Measurements from ENCODE around the gene MEGF6. TPM values are rescaled to one million over a fixed set of nuclear protein-coding genes. Genes with fewer than 3 reads are reported as not detected.

Gene MEGF6
- total and polyA plus RNA-seq, 2 donors (not counting 1 experiment from before 2014, with no cell fraction given), result 43.2 to 77.3 TPM

DNA sequence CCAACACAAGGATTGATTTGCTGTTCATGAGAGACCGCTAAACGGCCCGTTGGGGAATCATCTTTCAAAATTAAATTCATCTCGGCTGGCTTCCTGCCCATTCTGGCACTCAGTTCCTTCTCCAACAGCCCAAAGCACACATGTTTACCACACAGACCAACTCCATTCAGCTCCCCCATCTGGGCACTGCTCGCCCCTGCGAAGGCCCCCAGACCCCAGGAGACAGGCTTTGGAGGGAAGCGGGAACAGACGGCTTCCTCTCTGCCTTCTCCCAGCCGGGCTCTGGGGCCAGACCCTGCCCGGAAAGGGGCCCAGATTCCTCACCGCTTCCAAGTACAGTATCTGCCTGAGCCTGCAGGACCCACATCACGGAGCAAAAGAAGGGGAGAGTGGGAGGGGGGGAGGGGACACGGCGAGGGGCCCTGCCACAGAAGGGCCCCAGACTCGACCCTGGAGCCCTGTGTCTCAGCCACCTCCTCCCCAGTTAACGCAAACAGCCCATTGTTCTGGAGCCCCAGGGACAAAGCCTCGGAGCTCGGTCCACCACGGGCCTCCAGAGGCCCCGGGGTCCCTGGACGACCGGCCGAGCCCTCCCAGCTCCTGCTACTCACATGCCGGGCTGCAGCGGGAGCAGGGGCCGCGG, 660 bp downstream of the MEGF6 start:
- Mint-ChIP-seq H3K27me3 (peaks cover 30% of the 10 kb centered on the region), H3K4me1 (peaks cover 13% of the 10 kb centered on the region), H3K27ac (no peak overlapping the region), H3K9me3 (ENCODE audit: insufficient read depth) (no peaks in the 10 kb centered on the region), H3K4me3 (peak overlapping the region; percentile 75)
- Histone ChIP-seq H3K9ac (ENCODE audit: low read length) (peak overlapping the region; percentile 55), H3K36me3 (replicated peaks in 1 of 2; ENCODE audit: control extremely low read depth in 1 of 2, control insufficient read depth in 1 of 2, extremely low read depth in 1 of 2, insufficient read depth in 2 of 2, low read length in 1 of 2) (no peaks in the 10 kb centered on the region), H3K9me3 (ENCODE audit: control extremely low read depth in 1 of 3, control insufficient read depth in 2 of 3, insufficient read depth in 1 of 3, low read length in 2 of 3) (no peaks in the 10 kb centered on the region), H3K79me2 (ENCODE audit: control insufficient read depth, insufficient read depth, low read length) (no peaks in the 10 kb centered on the region), H4K20me1 (ENCODE audit: control insufficient read depth, insufficient read depth, low read length, poor library complexity, severe bottlenecking) (no peaks in the 10 kb centered on the region), H2AFZ (ENCODE audit: insufficient read depth, low read depth, low read length, poor library complexity, severe bottlenecking) (peak overlapping the region; percentile 49), H3K4me1 (ENCODE audit: control insufficient read depth in 2 of 2, insufficient read depth in 2 of 2, low read length in 2 of 2) (peaks cover 15 to 17% of the 10 kb centered on the region in 2 donors), H3K27me3 (replicated peaks in 1 of 4; ENCODE audit: control extremely low read depth in 1 of 4, control insufficient read depth in 3 of 4, insufficient read depth in 4 of 4, low read length in 3 of 4) (peaks cover 0 to 44% (median 12%) of the 10 kb centered on the region in 4 experiments), H3K4me3 (ENCODE audit: control extremely low read depth in 1 of 5, extremely low read depth in 1 of 5, insufficient read depth in 1 of 5, low read depth in 2 of 5, low read length in 4 of 5) (peak overlapping the region in 3 of 5 experiments; percentile 41 to 45 (median 44)), H3K27ac (ENCODE audit: low read length in 2 of 2) (no peak overlapping the region), H3K4me2 (replicated peaks; ENCODE audit: low read depth, low read length, poor library complexity, severe bottlenecking) (peak overlapping the region; percentile 88)
- ATAC-seq (ENCODE audit: low read depth) (no peak), DNase-seq (no peak)
- WGBS (ENCODE audit: insufficient coverage), result 2% methylated on average over 24 of the region's 27 CpGs
- CTCF ChIA-PET, result no interaction called here
- intact Hi-C loops (cut with micrococcal nuclease), result no loop called here
- POLR2A ChIA-PET, result no interaction called here
- no peak for TF ChIP-seq EZH2 (IDR thresholded peaks at IDR 0.05; ENCODE audit: borderline replicate concordance, insufficient read depth, low read depth, low read length, poor library complexity, severe bottlenecking)
- TF ChIP-seq, protein P1, sequence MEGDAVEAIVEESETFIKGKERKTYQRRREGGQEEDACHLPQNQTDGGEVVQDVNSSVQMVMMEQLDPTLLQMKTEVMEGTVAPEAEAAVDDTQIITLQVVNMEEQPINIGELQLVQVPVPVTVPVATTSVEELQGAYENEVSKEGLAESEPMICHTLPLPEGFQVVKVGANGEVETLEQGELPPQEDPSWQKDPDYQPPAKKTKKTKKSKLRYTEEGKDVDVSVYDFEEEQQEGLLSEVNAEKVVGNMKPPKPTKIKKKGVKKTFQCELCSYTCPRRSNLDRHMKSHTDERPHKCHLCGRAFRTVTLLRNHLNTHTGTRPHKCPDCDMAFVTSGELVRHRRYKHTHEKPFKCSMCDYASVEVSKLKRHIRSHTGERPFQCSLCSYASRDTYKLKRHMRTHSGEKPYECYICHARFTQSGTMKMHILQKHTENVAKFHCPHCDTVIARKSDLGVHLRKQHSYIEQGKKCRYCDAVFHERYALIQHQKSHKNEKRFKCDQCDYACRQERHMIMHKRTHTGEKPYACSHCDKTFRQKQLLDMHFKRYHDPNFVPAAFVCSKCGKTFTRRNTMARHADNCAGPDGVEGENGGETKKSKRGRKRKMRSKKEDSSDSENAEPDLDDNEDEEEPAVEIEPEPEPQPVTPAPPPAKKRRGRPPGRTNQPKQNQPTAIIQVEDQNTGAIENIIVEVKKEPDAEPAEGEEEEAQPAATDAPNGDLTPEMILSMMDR (IDR thresholded peaks at IDR 0.05), result no peak

DNA sequence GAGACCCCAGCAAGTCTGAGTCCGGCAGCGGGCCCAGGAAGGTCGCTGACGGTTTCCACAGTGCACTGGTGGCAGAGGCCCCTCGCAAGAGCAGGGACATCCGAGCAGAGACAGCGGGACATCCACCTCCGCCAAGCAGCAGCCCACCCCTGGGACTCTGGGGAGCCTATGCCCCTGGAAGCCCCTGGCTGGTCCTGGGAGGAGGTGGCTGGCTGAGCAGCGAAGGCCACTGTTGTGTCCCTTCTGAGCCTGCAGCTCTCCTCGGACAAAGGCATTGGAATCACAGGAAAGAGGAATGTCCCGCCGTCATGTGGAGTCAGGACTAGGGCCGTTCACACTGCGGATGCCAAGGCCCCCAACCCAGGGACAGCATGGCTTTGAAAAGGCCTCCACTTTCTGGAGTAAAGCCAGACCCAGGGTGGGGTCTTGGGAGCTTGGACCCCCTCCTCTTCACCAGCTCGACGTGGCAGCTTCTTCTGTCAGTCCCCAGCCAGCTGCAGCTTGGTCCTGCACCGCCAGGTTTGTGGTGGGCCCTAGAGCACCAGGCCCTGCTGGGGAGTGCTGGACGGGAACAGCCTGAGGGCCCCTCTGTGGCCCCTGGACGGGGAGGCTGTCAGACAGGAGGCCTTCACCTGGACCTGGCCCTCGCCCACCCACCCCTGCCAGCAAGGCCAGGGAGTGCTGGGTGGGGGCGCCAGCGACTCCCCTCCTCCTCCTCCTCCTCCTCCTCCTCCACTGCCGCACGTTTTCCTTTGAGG, 1.4 kb downstream of the MEGF6 start:
- Mint-ChIP-seq H3K27ac (no peak overlapping the region), H3K4me1 (peaks cover 13% of the 10 kb centered on the region), H3K4me3 (peak overlapping the region; percentile 75), H3K27me3 (peaks cover 28% of the 10 kb centered on the region), H3K9me3 (ENCODE audit: insufficient read depth) (no peaks in the 10 kb centered on the region)
- Histone ChIP-seq H3K9ac (ENCODE audit: low read length) (no peak overlapping the region), H3K4me1 (ENCODE audit: control insufficient read depth in 2 of 2, insufficient read depth in 2 of 2, low read length in 2 of 2) (peaks cover 15 to 17% of the 10 kb centered on the region in 2 donors), H3K79me2 (ENCODE audit: control insufficient read depth, insufficient read depth, low read length) (no peaks in the 10 kb centered on the region), H4K20me1 (ENCODE audit: control insufficient read depth, insufficient read depth, low read length, poor library complexity, severe bottlenecking) (no peaks in the 10 kb centered on the region), H3K9me3 (ENCODE audit: control extremely low read depth in 1 of 3, control insufficient read depth in 2 of 3, insufficient read depth in 1 of 3, low read length in 2 of 3) (no peaks in the 10 kb centered on the region), H3K27ac (ENCODE audit: low read length in 2 of 2) (no peak overlapping the region), H3K36me3 (replicated peaks in 1 of 2; ENCODE audit: control extremely low read depth in 1 of 2, control insufficient read depth in 1 of 2, extremely low read depth in 1 of 2, insufficient read depth in 2 of 2, low read length in 1 of 2) (no peaks in the 10 kb centered on the region), H3K4me3 (ENCODE audit: control extremely low read depth in 1 of 5, extremely low read depth in 1 of 5, insufficient read depth in 1 of 5, low read depth in 2 of 5, low read length in 4 of 5) (no peak overlapping the region), H3K27me3 (replicated peaks in 1 of 4; ENCODE audit: control extremely low read depth in 1 of 4, control insufficient read depth in 3 of 4, insufficient read depth in 4 of 4, low read length in 3 of 4) (peaks cover 0 to 39% (median 12%) of the 10 kb centered on the region in 4 experiments), H2AFZ (ENCODE audit: insufficient read depth, low read depth, low read length, poor library complexity, severe bottlenecking) (peak overlapping the region; percentile 49), H3K4me2 (replicated peaks; ENCODE audit: low read depth, low read length, poor library complexity, severe bottlenecking) (peak overlapping the region; percentile 88)
- TF ChIP-seq, protein P1 (IDR thresholded peaks at IDR 0.05), result no peak
- TF ChIP-seq EZH2 (IDR thresholded peaks at IDR 0.05; ENCODE audit: borderline replicate concordance, insufficient read depth, low read depth, low read length, poor library complexity, severe bottlenecking), result no peak
- intact Hi-C loops (cut with micrococcal nuclease), result no loop called here
- POLR2A ChIA-PET, result no interaction called here
- 48% methylated on average over 23 of the region's 24 CpGs for WGBS (ENCODE audit: insufficient coverage)
- no peak for DNase-seq
- no peak for ATAC-seq (ENCODE audit: low read depth)
- CTCF ChIA-PET, result no interaction called here
